GM12872 (cell line): ENCODE results near the gene RASL10B.

Experiments
- TF ChIP-seq, protein P1 (sequence below): IDR thresholded peaks from 3 replicates; pipeline ENCODE4 v1.5.1; 2011; ENCODE audit warnings: low read depth, mild to moderate bottlenecking, low read length, moderate library complexity; ENCODE audit not compliant: insufficient read depth

Gene RASL10B

GRCh38 chr17:35744830-35745229, 13.4 kb downstream of the RASL10B start:
- TF ChIP-seq, protein P1, sequence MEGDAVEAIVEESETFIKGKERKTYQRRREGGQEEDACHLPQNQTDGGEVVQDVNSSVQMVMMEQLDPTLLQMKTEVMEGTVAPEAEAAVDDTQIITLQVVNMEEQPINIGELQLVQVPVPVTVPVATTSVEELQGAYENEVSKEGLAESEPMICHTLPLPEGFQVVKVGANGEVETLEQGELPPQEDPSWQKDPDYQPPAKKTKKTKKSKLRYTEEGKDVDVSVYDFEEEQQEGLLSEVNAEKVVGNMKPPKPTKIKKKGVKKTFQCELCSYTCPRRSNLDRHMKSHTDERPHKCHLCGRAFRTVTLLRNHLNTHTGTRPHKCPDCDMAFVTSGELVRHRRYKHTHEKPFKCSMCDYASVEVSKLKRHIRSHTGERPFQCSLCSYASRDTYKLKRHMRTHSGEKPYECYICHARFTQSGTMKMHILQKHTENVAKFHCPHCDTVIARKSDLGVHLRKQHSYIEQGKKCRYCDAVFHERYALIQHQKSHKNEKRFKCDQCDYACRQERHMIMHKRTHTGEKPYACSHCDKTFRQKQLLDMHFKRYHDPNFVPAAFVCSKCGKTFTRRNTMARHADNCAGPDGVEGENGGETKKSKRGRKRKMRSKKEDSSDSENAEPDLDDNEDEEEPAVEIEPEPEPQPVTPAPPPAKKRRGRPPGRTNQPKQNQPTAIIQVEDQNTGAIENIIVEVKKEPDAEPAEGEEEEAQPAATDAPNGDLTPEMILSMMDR, result no peak

DNA sequence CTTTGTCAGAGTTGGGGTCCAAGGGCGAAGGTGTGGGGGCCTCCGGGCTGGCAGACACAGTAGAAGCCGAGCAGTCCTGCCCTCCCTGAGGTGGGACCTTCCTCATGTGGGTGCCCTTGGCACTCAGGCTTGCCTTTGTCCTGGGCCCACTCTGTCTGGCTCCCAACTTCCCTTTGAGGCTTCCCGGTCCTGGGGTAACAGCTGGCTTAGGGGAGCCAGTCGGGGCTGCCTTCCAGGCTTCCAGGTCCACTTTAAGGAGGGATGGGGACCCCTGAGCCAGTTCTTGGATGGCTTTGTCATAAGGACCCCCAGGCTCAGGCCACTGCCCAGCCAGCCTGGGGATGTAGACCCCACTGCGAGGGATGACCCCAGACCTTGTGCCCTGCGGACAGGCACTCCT, 13.8 kb downstream of the RASL10B start:
- TF ChIP-seq, protein P1, result no peak

DNA sequence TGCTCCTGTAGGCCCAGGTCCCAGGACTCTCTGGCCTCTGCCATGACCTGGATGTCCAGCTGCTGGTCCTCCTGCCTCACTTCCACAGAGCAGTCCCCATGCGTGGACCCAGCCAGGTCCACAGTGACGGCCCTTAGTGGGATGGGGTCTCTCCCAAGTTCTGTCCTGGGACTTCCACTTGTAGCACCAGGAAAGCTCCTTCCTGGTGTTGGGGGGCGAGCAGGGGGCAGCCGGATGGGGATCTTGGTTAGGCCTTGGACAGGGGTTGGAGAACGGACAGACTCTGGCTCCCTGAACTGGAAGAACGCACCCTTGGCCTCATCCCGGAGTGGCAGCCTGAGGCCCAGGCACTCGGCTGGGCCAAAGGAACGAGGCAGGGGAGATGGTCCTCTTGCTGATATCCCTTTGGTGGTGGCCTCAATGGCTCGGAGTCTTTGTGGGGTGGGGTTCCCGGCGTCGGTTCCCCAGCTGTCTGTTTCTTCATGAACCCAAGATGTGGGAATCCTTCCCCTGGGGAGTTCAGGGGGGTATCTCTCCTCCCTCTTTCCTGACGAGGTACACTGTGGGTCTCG, 14.4 kb downstream of the RASL10B start:
- TF ChIP-seq, protein P1, result no peak

- TF ChIP-seq, protein P1, result peak; percentile 86
Measured at GRCh38 chr17:35747540-35748017, 16.1 kb downstream of the RASL10B start.

GRCh38 chr17:35748341-35748841, 17.0 kb downstream of the RASL10B start:
- TF ChIP-seq, protein P1, result no peak

DNA sequence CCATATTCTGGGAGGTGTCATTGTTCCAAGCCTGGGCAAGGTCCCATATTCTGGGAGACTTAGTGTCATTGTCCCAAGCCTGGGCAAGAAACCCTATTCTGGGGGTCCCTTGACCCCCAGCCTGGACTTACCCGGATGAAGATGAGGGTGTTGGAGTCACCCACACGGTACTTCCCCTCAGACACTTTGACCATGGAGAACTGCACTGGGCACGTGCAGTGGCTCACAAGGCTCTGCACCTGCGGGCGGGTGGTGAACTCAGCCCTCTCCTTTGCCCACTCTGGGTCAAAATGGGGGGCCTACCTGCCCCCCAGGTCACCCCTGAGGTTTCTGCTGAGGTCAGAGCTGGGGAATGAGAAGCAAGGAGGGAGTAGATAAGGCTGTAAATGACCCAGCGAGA, 17.5 kb downstream of the RASL10B start:
- TF ChIP-seq, protein P1, result no peak

GRCh38 chr17:35749560-35750412, 18.3 kb downstream of the RASL10B start:
- TF ChIP-seq, protein P1, result no peak
